ENCODE results near the gene NHS. TPM values are rescaled to one million over a fixed set of nuclear protein-coding genes. Genes with fewer than 3 reads are reported as not detected.
A peak's percentile ranks its signal among the peaks of the same experiment; 100 is the strongest.

NHS gene
- total RNA-seq, 4 donors from 2014 or later, result 13.2 to 39.0 (median 31.5) TPM

DNA sequence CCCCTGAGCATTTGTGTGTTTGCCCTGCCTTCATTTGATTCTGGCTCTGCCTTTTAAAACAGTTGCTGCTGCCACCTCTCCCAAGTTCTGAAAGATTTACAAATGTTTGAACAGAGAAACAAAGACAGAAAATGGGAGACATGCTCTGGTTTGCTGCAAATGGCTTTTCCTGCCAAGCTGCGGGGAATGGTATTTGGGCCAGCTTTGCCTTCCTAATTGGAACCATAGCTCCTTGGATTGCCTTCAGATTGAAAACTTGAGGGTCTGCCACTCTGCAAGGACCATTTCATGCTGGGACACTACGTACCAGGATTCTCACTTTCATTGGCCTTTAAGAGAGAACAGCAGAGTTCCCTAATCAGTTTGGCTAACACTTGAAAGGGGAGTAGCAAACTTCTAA, 74.9 kb downstream of the NHS start:
- no peak overlapping the region for H3K4me3 ChIP-seq
- H3K27me3 ChIP-seq, result no peaks in the 10 kb centered on the region
- no peaks in the 10 kb centered on the region for H3K36me3 ChIP-seq
- no peak overlapping the region for H3K27ac ChIP-seq
- no peaks in the 10 kb centered on the region for H3K9me3 ChIP-seq
- no peaks in the 10 kb centered on the region for H3K4me1 ChIP-seq
- no peak for DNase-seq (ENCODE audit: low spot score in 2 of 2)
- 76 to 82% methylated on average over 2 of the region's 2 CpGs for WGBS, 2 donors
- no peak for TF ChIP-seq POLR2A (IDR thresholded peaks at IDR 0.05)
- TF ChIP-seq EP300 (IDR thresholded peaks at IDR 0.05), result no peak
- TF ChIP-seq, protein P1, sequence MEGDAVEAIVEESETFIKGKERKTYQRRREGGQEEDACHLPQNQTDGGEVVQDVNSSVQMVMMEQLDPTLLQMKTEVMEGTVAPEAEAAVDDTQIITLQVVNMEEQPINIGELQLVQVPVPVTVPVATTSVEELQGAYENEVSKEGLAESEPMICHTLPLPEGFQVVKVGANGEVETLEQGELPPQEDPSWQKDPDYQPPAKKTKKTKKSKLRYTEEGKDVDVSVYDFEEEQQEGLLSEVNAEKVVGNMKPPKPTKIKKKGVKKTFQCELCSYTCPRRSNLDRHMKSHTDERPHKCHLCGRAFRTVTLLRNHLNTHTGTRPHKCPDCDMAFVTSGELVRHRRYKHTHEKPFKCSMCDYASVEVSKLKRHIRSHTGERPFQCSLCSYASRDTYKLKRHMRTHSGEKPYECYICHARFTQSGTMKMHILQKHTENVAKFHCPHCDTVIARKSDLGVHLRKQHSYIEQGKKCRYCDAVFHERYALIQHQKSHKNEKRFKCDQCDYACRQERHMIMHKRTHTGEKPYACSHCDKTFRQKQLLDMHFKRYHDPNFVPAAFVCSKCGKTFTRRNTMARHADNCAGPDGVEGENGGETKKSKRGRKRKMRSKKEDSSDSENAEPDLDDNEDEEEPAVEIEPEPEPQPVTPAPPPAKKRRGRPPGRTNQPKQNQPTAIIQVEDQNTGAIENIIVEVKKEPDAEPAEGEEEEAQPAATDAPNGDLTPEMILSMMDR (IDR thresholded peaks at IDR 0.05), result no peak

GRCh38 chrX:17453788-17454187, 78.8 kb downstream of the NHS start:
- Histone ChIP-seq H3K27ac (no peak overlapping the region), H3K36me3 (no peaks in the 10 kb centered on the region), H3K27me3 (no peaks in the 10 kb centered on the region), H3K4me1 (peaks cover 0 to 2% (median 0%) of the 10 kb centered on the region in 4 donors), H3K9me3 (no peaks in the 10 kb centered on the region), H3K4me3 (no peak overlapping the region)
- TF ChIP-seq POLR2A (IDR thresholded peaks at IDR 0.05), result no peak
- no peak for TF ChIP-seq EP300 (IDR thresholded peaks at IDR 0.05)
- TF ChIP-seq, protein P1 (IDR thresholded peaks at IDR 0.05), result no peak
- DNase-seq (ENCODE audit: low spot score in 2 of 2), result no peak

- 68 to 82% methylated on average over 6 of the region's 6 CpGs for WGBS, 2 donors
- no peaks in the 10 kb centered on the region for H3K27me3 ChIP-seq
- TF ChIP-seq POLR2A (IDR thresholded peaks at IDR 0.05), result no peak
- TF ChIP-seq, protein P1 (IDR thresholded peaks at IDR 0.05), result no peak
- no peak for TF ChIP-seq EP300 (IDR thresholded peaks at IDR 0.05)
Observed at GRCh38 chrX:17456526-17456925, 81.5 kb downstream of the NHS start.

GRCh38 chrX:17459008-17459611, 84.1 kb downstream of the NHS start:
- DNase-seq (ENCODE audit: low spot score in 2 of 2), result peak in 1 of 2 donors; percentile 35
- 24 to 46% methylated on average over 4 of the region's 4 CpGs for WGBS, 2 donors
- TF ChIP-seq POLR2A (IDR thresholded peaks at IDR 0.05) (no peak), EP300 (IDR thresholded peaks at IDR 0.05) (no peak)
- TF ChIP-seq, protein P1 (IDR thresholded peaks at IDR 0.05), result no peak
- Histone ChIP-seq H3K27me3 (no peaks in the 10 kb centered on the region), H3K4me1 (peaks cover 0 to 9% (median 0%) of the 10 kb centered on the region in 4 donors), H3K4me3 (no peak overlapping the region), H3K9me3 (no peaks in the 10 kb centered on the region), H3K36me3 (no peaks in the 10 kb centered on the region), H3K27ac (no peak overlapping the region)

More at GRCh38 chrX:17456526-17456925, 81.5 kb downstream of the NHS start:
- no peak for DNase-seq (ENCODE audit: low spot score in 2 of 2)
- H3K36me3 ChIP-seq, result no peaks in the 10 kb centered on the region
- H3K4me1 ChIP-seq, result peaks cover 0 to 9% (median 0%) of the 10 kb centered on the region in 4 donors
- H3K9me3 ChIP-seq, result no peaks in the 10 kb centered on the region
- no peak overlapping the region for H3K27ac ChIP-seq
- H3K4me3 ChIP-seq, result no peak overlapping the region

- H3K4me1 ChIP-seq, result peaks cover 0 to 9% (median 0%) of the 10 kb centered on the region in 4 donors
- TF ChIP-seq POLR2A (IDR thresholded peaks at IDR 0.05), result no peak
- no peak for TF ChIP-seq EP300 (IDR thresholded peaks at IDR 0.05)
- TF ChIP-seq, protein P1 (IDR thresholded peaks at IDR 0.05), result no peak
- H3K27ac ChIP-seq, result no peak overlapping the region
- no peak overlapping the region for H3K4me3 ChIP-seq
- no peaks in the 10 kb centered on the region for H3K9me3 ChIP-seq
- DNase-seq (ENCODE audit: low spot score in 2 of 2), result no peak
- no peaks in the 10 kb centered on the region for H3K27me3 ChIP-seq
- WGBS, 2 donors, result 23 to 38% methylated on average over 1 of the region's 1 CpG
- H3K36me3 ChIP-seq, result no peaks in the 10 kb centered on the region
Observed at GRCh38 chrX:17459661-17460060, 84.7 kb downstream of the NHS start.
